SHP77 treated with DMSO at 0.1 percent for 48 hours (cell line): ENCODE data around the gene SYNE2.

Experiments
- DNase-seq: peaks from one replicate; lab custom pipeline; 2025; lab: John Stamatoyannopoulos, UW

Gene SYNE2

GRCh38 chr14:63911404-63911803, 58.6 kb downstream of the SYNE2 start:
- no peak for DNase-seq

- no peak for DNase-seq
Observed at GRCh38 chr14:63912286-63912685, 59.5 kb downstream of the SYNE2 start.

- no peak for DNase-seq
Observed at GRCh38 chr14:63918411-63918810, 65.6 kb downstream of the SYNE2 start.

GRCh38 chr14:63922696-63923421, 70.1 kb downstream of the SYNE2 start:
- peak; percentile 48 for DNase-seq

GRCh38 chr14:63923422-63923752, 70.6 kb downstream of the SYNE2 start:
- no peak for DNase-seq

DNA sequence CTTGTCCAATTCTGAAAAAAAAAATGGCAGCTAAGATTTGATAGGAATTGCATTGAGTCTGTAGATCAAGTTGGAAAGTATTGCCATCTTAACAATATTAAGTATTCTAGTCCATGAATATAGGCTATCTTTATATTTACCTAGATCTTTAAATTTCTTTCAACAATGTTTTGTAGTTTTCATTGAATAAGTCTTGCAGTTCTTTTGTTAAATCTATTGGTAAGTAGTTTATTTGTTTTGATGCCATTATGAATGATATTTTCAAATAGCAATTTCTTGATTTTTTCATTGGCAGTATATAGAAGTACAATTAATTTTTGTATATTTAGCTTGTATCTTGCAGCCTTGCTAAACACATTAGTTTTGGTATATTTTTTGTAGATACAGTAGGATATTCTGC, 71.6 kb downstream of the SYNE2 start:
- no peak for DNase-seq

DNA sequence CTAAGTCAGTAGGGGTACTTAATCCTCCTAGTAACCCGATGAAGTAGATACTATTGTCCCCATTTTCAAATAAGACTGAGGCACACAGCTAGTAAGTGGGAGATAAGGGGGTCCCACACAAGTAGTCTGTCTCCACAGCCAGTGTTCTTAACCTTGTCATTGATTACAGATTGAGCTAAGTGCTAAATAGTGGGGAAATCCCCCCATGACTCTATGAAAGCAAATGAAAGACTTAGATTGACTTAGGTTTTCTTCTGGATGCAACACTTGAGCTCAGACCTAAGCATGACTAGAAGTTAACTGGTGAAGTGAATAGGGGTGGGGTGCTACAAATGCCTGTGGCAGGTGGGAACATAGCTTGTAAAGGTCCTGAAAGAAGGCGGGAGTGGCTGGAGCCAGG, 73.8 kb downstream of the SYNE2 start:
- DNase-seq = no peak

DNA sequence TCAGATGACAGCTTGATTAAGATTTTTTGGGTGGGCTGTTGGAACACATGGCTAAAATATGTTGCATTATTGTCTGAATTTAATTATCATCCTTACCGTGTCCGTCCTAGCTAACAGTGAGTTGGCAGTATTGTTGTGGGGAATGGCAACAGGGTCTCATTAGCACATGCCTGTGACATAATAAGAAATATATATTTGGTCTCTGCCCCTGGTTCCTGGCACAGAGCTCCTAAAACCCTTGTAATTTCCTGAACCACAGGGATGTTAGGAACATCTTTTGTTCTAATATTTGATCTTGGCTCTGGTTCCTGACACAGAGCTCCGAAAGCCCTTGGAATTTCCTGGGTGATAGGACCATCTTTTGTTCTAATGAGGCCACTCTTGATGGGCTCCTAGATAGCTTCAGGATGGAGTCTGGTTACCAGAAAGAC, 76.0 kb downstream of the SYNE2 start:
- DNase-seq = no peak

GRCh38 chr14:63933110-63933509, 80.3 kb downstream of the SYNE2 start:
- no peak for DNase-seq

DNA sequence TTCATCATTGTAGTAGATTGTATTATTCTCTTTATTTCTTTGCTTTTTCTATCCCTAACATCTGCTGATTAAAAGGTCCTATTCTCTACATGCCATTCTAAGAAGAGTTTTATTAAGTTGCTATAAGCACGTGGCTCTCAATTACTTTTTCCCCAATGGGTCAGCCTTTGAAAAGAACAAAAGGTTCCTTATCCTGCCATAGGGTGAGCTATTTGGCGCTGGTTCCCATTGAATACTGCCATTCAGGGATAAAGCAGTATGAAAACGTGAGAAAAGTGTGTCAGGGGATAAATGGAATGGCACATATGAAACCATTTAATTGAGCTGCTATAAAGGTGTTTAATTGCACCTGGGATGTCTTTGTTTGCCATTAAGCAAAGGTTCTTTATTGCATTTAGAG, 80.9 kb downstream of the SYNE2 start:
- DNase-seq = no peak

DNA sequence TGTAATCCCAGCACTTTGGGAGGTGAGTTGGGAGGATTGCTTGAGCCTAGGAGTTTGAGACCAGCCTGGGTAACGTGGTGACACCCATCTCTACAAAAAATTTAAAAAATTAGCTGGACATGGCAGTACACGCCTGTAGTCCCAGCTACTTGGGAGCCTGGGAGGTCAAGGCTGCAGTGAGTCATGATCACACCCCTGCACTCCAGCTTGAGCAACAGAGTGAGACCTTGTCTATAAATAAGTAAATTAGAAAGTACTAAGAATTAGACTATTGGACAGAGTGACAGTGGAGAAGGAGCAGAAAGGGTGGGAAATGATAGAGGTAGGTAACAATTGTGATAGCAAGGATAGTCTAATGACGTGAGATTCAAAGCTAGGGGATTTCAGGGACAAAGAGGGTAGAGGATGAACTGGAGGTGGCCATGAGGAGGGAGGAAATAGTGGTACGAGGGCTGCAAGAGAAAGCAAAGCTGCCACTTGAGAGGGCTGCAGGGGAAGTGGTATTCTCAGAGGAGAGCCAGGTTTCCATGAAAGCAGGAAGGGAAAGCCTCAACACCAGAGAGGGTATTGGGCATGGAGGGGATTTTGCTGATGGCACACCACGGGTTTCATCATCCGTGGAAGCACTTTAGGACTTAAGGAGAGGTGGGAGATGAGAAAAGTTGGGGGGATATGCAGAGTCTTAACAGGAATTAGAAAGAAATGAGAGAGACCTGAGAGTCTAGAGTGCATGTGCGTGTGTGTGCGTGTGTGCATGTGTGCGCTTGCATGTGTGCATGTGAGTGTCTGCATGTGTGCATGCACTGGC, 85.6 kb downstream of the SYNE2 start:
- no peak for DNase-seq

DNA sequence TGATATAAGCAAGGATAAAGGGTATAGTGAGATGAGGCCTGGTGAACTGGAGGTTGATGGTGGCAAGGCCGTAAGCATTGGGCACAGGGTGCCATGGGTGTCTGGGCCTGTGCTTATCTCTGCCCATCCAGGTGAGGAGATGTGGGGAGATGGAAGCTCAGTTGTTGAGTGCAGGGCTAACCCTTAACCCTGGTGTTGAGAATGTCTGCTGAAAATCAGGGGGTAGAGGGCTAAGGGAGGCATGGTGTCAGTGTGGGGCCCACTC, 86.1 kb downstream of the SYNE2 start:
- no peak for DNase-seq

- DNase-seq = no peak
Observed at GRCh38 chr14:63940387-63940786, 87.6 kb downstream of the SYNE2 start.

GRCh38 chr14:63941023-63941422, 88.2 kb downstream of the SYNE2 start:
- DNase-seq = no peak

- no peak for DNase-seq
Observed at GRCh38 chr14:63949696-63950095, 96.9 kb downstream of the SYNE2 start.

DNA sequence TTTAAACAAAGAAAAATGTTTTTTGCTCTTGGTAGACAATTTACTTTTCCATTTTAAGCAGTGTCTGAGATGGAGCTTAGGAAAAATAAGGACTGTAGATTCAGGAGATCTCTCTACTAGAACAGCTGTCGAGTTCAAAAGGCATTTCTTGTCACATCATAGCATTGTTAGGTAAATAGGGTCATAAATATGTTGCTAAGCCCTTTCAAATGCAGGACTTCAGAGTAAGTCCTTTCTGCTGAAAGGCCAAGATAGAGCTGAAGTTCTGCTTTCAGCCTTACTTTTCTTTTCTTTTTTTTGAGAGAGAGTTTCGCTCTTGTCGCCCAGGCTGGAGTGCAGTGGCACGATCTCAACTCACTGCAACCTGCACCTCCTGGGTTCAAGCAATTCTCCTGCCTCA, 98.2 kb downstream of the SYNE2 start:
- no peak for DNase-seq

DNA sequence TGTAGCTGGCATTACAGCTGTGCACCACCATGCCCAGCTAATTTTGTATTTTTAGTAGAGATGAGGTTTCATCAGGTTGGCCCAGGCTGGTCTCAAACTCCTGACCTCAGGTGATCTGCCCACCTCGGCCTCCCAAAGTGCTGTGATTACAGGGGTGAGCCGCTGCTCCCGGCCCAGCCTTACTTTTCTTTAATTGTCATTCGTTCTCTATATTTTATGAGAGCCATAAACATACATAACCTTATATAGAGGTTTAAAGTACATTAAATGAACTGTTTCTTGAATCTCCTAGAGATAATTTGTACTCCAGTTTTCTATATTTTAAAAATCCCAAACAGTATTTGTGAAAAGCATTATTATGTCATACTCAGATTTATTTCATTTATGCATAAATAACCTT, 98.6 kb downstream of the SYNE2 start:
- DNase-seq = no peak

GRCh38 chr14:63952053-63952932, 99.5 kb downstream of the SYNE2 start:
- DNase-seq = no peak

DNA sequence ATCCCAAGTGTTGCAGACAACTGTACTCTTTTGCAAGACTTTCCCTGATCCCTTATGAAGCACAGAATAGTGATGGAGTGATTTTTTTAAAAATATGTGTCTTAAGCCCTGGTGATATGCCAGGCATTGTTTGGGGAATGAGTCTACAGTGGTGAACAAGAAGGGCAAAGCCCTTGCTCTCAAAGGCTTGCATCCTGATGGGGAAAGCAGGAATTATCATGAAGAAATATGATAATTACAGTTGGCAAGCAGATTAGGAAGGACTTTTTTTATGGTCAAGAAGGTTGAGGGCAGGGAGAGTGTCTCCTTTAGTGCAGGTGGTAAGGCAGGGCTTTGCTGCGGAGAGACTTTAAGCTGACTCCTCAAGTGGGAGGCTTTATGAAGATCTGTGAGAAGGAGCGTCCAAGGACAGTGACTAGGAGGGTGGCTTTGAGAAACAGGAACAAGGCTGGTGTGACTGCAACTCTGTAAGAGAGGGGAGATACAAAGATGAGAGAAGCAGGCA, 100.2 kb downstream of the SYNE2 start:
- no peak for DNase-seq

- no peak for DNase-seq
Observed at GRCh38 chr14:63956326-63956725, 103.5 kb downstream of the SYNE2 start.

DNA sequence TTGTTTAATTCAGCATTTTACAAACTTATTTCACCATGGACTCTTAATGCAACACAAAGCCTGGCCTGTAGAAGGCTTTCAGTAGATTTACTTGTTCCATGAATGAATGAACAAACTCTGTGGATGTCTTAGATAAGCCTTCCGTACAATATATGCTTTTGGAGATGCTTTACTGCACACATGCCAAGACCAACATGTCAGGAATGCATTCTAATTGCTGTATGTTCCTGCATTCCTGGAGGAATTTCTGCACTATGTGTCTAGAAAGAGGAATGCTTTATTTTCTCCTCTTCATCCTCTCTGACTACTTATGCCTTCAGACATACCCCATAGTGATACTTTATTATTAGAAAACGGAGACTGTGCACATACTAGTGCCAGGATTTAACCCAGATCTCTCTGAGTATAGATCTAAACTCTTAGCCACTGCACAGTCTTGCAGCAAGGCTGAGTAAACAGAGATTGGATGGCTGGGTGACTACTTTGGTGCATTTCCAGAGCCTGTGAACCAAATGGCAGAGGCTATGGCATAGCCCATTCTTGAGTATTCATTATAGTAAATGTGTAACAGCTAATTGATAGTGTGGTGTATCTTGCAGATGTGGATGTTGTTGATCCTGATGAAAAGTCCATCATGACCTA, 108.2 kb downstream of the SYNE2 start:
- no peak for DNase-seq

GRCh38 chr14:63962906-63963305, 110.1 kb downstream of the SYNE2 start:
- DNase-seq = no peak
